H9 (cell line): ENCODE measurements around the gene ZNF524. TPM values are rescaled to one million over a fixed set of nuclear protein-coding genes. Genes with fewer than 3 reads are reported as not detected.
A peak's percentile ranks its signal among the peaks of the same experiment; 100 is the strongest.

Experiments used
- DNase-seq: peaks from one replicate; pipeline ENCODE4 v3.0.0-alpha.2; 2017
- H2AFZ ChIP-seq: one replicate; pipeline ENCODE4 v1.6.1; 2013; ENCODE audit warnings: mild to moderate bottlenecking, low read length, control low read depth, moderate library complexity
- H2AK5ac ChIP-seq: 2 replicates; pipeline ENCODE4 v1.6.1; 2013; ENCODE audit warnings: low read length, control low read depth, mixed read lengths; ENCODE audit not compliant: insufficient read length
- H2BK120ac ChIP-seq: one replicate; pipeline ENCODE4 v1.6.1; 2013; ENCODE audit warnings: low read depth, mild to moderate bottlenecking, low read length, control low read depth, inconsistent platforms; ENCODE audit not compliant: poor library complexity, severe bottlenecking
- H2BK12ac ChIP-seq: 2 replicates; pipeline ENCODE4 v1.6.1; 2013; ENCODE audit warnings: low read length, control low read depth, mixed read lengths, low read depth; ENCODE audit not compliant: insufficient read length
- H2BK15ac ChIP-seq: 2 replicates; pipeline ENCODE4 v1.6.1; 2013; ENCODE audit warnings: low read depth, low read length, control low read depth
- H2BK20ac ChIP-seq: one replicate; pipeline ENCODE4 v1.6.1; 2013; ENCODE audit warnings: low read depth, mild to moderate bottlenecking, low read length, control low read depth, inconsistent platforms; ENCODE audit not compliant: poor library complexity, severe bottlenecking
- H2BK5ac ChIP-seq: 2 replicates; pipeline ENCODE4 v1.6.1; 2013; ENCODE audit warnings: low read length, control low read depth, mixed read lengths; ENCODE audit not compliant: insufficient read length
- H3K14ac ChIP-seq: 2 replicates; pipeline ENCODE4 v1.6.1; 2013; ENCODE audit warnings: low read length, control low read depth; ENCODE audit not compliant: insufficient read depth
- H3K18ac ChIP-seq: 2 replicates; pipeline ENCODE4 v1.6.1; 2013; ENCODE audit warnings: low read depth, mild to moderate bottlenecking, mixed read lengths, low read length, control low read depth; ENCODE audit not compliant: insufficient read length
- H3K23ac ChIP-seq: 2 replicates; pipeline ENCODE4 v1.6.1; 2013; ENCODE audit warnings: low read length, control low read depth, mixed read lengths, low read depth; ENCODE audit not compliant: insufficient read length
- H3K23me2 ChIP-seq: 2 replicates; pipeline ENCODE4 v1.6.1; 2013; ENCODE audit warnings: low read depth, mild to moderate bottlenecking, mixed read lengths, low read length, control low read depth; ENCODE audit not compliant: insufficient read length, poor library complexity, severe bottlenecking
- H3K27ac ChIP-seq: 2 replicates; pipeline ENCODE4 v1.5.1; 2013; ENCODE audit warnings: low read length, control low read depth, mixed read lengths, low read depth; ENCODE audit not compliant: insufficient read length
- H3K27me3 ChIP-seq: 2 replicates; pipeline ENCODE4 v1.6.1; 2013; ENCODE audit warnings: low read length, control low read depth, inconsistent platforms; ENCODE audit not compliant: insufficient read depth
- H3K4ac ChIP-seq: 2 replicates; pipeline ENCODE4 v1.6.1; 2013; ENCODE audit warnings: low read depth, mild to moderate bottlenecking, control low read depth, inconsistent platforms, low read length, moderate library complexity
- H3K4me1 ChIP-seq: 2 replicates; pipeline ENCODE4 v1.6.1; 2013; ENCODE audit warnings: low read length, control low read depth, inconsistent platforms; ENCODE audit not compliant: insufficient read depth
- H3K4me2 ChIP-seq: 2 replicates; pipeline ENCODE4 v1.6.1; 2013; ENCODE audit warnings: low read length, control low read depth, mixed read lengths; ENCODE audit not compliant: insufficient read length, insufficient read depth
- H3K56ac ChIP-seq: 2 replicates; pipeline ENCODE4 v1.6.1; 2013; ENCODE audit warnings: low read depth, mild to moderate bottlenecking, mixed read lengths, low read length, control low read depth; ENCODE audit not compliant: insufficient read length
- H3K79me1 ChIP-seq: 2 replicates; pipeline ENCODE4 v1.6.1; 2013; ENCODE audit warnings: low read depth, mild to moderate bottlenecking, moderate library complexity, low read length, control low read depth, inconsistent platforms; ENCODE audit not compliant: insufficient read depth, poor library complexity, severe bottlenecking
- H3K79me2 ChIP-seq: 2 replicates; pipeline ENCODE4 v1.6.1; 2013; ENCODE audit warnings: low read length, control low read depth, inconsistent platforms; ENCODE audit not compliant: insufficient read depth
- H3K9ac ChIP-seq: 2 replicates; pipeline ENCODE4 v1.6.1; 2013; ENCODE audit warnings: low read length, control low read depth, mixed read lengths; ENCODE audit not compliant: insufficient read length; ENCODE audit errors: extremely low read depth
- H3K9me3 ChIP-seq: one replicate; pipeline ENCODE4 v1.6.1; 2013; ENCODE audit warnings: low read depth, low read length, inconsistent platforms; ENCODE audit not compliant: control insufficient read depth
- H3T11ph ChIP-seq: one replicate; pipeline ENCODE4 v1.6.1; 2013; ENCODE audit warnings: mild to moderate bottlenecking, low read length, control low read depth, inconsistent platforms
- H4K20me1 ChIP-seq: one replicate; pipeline ENCODE4 v1.6.1; 2013; ENCODE audit not compliant: control insufficient read depth, insufficient read length, insufficient read depth
- H4K5ac ChIP-seq: 2 replicates; pipeline ENCODE4 v1.6.1; 2013; ENCODE audit warnings: low read depth, mild to moderate bottlenecking, mixed read lengths, low read length, control low read depth; ENCODE audit not compliant: insufficient read length
- H4K8ac ChIP-seq: replicated peaks from 2 replicates; pipeline ENCODE4 v1.6.1; 2013; ENCODE audit warnings: low read length, control low read depth, mixed read lengths, low read depth; ENCODE audit not compliant: insufficient read length
- H4K91ac ChIP-seq: 2 replicates; pipeline ENCODE4 v1.6.1; 2013; ENCODE audit warnings: low read depth, mild to moderate bottlenecking, moderate library complexity, mixed read lengths, low read length, control low read depth; ENCODE audit not compliant: insufficient read length
- H3K27ac Mint-ChIP-seq, 3 experiments: 2 replicates in 2 of 3; 3 replicates in 1 of 3; pipeline ENCODE4 v1.8.0; 2020 to 2021; ENCODE audit warnings: mixed read lengths in 3 of 3, mild to moderate bottlenecking in 1 of 3, moderate library complexity in 1 of 3
- H3K27me3 Mint-ChIP-seq: 2 replicates; pipeline ENCODE4 v1.8.0; 2021; ENCODE audit warnings: low read depth, mild to moderate bottlenecking, moderate library complexity, mixed read lengths
- H3K36me3 Mint-ChIP-seq, 3 experiments: 2 replicates in 2 of 3; 3 replicates in 1 of 3; pipeline ENCODE4 v1.8.0; 2020 to 2021; ENCODE audit warnings: low read depth in 3 of 3, mixed read lengths in 3 of 3; ENCODE audit not compliant: insufficient read depth in 1 of 3
- H3K4me1 Mint-ChIP-seq, 2 experiments: 2 replicates each; pipeline ENCODE4 v1.8.0; 2020; ENCODE audit warnings: mixed read lengths in 2 of 2
- H3K4me3 Mint-ChIP-seq, 2 experiments: 2 replicates in 1 of 2; 3 replicates in 1 of 2; pipeline ENCODE4 v1.8.0; 2020 to 2021; ENCODE audit warnings: mild to moderate bottlenecking in 2 of 2, mixed read lengths in 2 of 2, moderate library complexity in 1 of 2
- H3K9me3 Mint-ChIP-seq, 2 experiments: 2 replicates in 1 of 2; 3 replicates in 1 of 2; pipeline ENCODE4 v1.8.0; 2020; ENCODE audit warnings: mild to moderate bottlenecking in 2 of 2, mixed read lengths in 2 of 2, moderate library complexity in 1 of 2
- WGBS: extraction: QIAGEN DNeasy Blood & Tissue Kit; methylation state at CpG from one replicate; pipeline ENCODE4 v1.1.7; 2013; ENCODE audit warnings: missing lambda C conversion rate, low lambda C conversion rate, mixed read lengths; ENCODE audit not compliant: insufficient read length; ENCODE audit errors: extremely low coverage; 5-methylcytosine and 5-hydroxymethylcytosine counted together
- total RNA-seq: library from RNA; stranded (reverse); gene quantifications from 2 replicates; pipeline ENCODE4 v1.2.1, GENCODE V29; 2021
- TF ChIP-seq, protein P1 (sequence below): fragments of 200-600 bp; sonication (generic); conservative IDR thresholded peaks from 3 replicates; pipeline ENCODE4 v1.8.0; 2021; ENCODE audit warnings: antibody characterized with exemption, mild to moderate bottlenecking

The ZNF524 gene
- total RNA-seq, 1 experiment from 2014 or later: 3.0 TPM

DNA sequence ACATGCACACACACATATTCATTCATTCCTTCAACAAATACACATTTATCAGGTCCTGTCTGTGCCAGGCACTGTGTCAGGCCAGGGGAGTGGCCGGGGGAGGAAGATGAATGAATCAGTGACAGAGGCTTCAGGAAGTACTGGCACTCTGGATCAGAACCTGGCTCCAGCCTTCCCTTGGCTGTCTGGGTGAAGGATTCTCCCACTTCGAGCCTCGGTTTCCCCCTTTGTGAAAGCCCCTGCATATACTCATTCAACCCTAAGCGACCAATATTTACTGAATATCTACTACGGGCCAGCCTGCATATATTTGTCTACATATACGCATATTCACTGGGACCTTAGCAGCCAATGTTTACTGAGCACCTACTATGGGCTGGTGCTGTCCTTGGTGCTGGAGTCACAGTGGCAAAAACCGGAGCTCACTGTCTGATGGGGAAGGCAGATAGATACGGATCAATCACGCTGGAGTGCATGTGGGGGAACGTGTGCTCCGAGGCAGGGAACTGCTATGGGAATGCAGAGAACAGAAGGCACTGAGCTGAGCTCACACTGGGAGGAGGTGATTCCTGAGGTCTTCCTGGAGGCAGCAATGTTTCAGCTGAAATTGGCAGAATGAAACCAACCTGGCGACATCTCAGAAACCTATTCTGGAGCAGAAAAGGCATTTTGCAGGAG is 18.8 kb upstream of the ZNF524 start:
- Histone ChIP-seq H2BK5ac (no peak overlapping the region), H4K20me1 (no peaks in the 10 kb centered on the region), H3K23ac (no peak overlapping the region), H3K79me1 (peaks cover 3% of the 10 kb centered on the region), H2BK12ac (no peak overlapping the region), H4K91ac (no peak overlapping the region), H2AFZ (no peak overlapping the region), H4K8ac (no peak overlapping the region), H2BK15ac (no peak overlapping the region), H3K14ac (no peak overlapping the region), H3K56ac (no peak overlapping the region), H3K4ac (no peak overlapping the region), H2AK5ac (no peak overlapping the region), H3K79me2 (peaks cover 1% of the 10 kb centered on the region; the same call in 1 of the 2 replicates), H3K23me2 (peaks cover 3% of the 10 kb centered on the region), H2BK20ac (no peak overlapping the region), H4K5ac (no peak overlapping the region), H3K9me3 (no peaks in the 10 kb centered on the region), H2BK120ac (no peak overlapping the region), H3K18ac (no peak overlapping the region), H3K9ac (no peak overlapping the region), H3T11ph (no peak overlapping the region), H3K4me1 (no peaks in the 10 kb centered on the region), H3K27ac (no peak overlapping the region), H3K27me3 (no peaks in the 10 kb centered on the region), H3K4me2 (peak overlapping the region; percentile 76)
- Mint-ChIP-seq H3K4me1 (peaks cover 14 to 21% of the 10 kb centered on the region in 2 experiments), H3K36me3 (peaks cover 9 to 21% (median 14%) of the 10 kb centered on the region in 3 experiments), H3K9me3 (no peaks in the 10 kb centered on the region), H3K27ac (no peak overlapping the region; a peak in 1 of 7 replicates), H3K4me3 (peak overlapping the region; percentile 89 to 95), H3K27me3 (peaks cover 9% of the 10 kb centered on the region)
- WGBS: no CpG with 5 or more reads among the region's 12 CpGs
- TF ChIP-seq, protein P1, sequence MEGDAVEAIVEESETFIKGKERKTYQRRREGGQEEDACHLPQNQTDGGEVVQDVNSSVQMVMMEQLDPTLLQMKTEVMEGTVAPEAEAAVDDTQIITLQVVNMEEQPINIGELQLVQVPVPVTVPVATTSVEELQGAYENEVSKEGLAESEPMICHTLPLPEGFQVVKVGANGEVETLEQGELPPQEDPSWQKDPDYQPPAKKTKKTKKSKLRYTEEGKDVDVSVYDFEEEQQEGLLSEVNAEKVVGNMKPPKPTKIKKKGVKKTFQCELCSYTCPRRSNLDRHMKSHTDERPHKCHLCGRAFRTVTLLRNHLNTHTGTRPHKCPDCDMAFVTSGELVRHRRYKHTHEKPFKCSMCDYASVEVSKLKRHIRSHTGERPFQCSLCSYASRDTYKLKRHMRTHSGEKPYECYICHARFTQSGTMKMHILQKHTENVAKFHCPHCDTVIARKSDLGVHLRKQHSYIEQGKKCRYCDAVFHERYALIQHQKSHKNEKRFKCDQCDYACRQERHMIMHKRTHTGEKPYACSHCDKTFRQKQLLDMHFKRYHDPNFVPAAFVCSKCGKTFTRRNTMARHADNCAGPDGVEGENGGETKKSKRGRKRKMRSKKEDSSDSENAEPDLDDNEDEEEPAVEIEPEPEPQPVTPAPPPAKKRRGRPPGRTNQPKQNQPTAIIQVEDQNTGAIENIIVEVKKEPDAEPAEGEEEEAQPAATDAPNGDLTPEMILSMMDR: no peak
- DNase-seq: peak; percentile 63
